BJ (cell line): Measurements from ENCODE around the gene STRIT1. TPM values are rescaled to one million over a fixed set of nuclear protein-coding genes. Genes with fewer than 3 reads are reported as not detected.

ENCODE experiments used
- CTCF ChIA-PET: fragments of 350-600 bp; formaldehyde crosslinking; extraction: SDS; loops from one replicate; lab custom pipeline; 2021; ENCODE audit warnings: antibody characterized with exemption, inconsistent platforms; lab: Yijun Ruan, JAX
- POLR2A ChIA-PET: fragments of 300-600 bp; sonication (Branson Sonifier 250); formaldehyde crosslinking; extraction: SDS; loops from one replicate; lab custom pipeline; 2021; ENCODE audit warnings: antibody characterized with exemption; lab: Charles Lee
- DNase-seq: peaks from one replicate; pipeline ENCODE4 v3.0.0-alpha.2; 2011; ENCODE audit warnings: low read depth
- H3K27me3 ChIP-seq: 2 replicates; pipeline ENCODE4 v1.6.0; 2011; ENCODE audit warnings: low read length; ENCODE audit not compliant: control insufficient read depth, insufficient read depth
- H3K36me3 ChIP-seq: 2 replicates; pipeline ENCODE4 v1.5.1; 2011; ENCODE audit warnings: low read length; ENCODE audit not compliant: control insufficient read depth, insufficient read depth
- H3K4me3 ChIP-seq: 2 replicates; pipeline ENCODE4 v1.5.1; 2011; ENCODE audit warnings: low read depth, mild to moderate bottlenecking, control low read depth, low read length
- CTCF ChIP-seq: IDR thresholded peaks from 2 replicates; pipeline ENCODE4 v1.5.1; 2011; ENCODE audit warnings: low read depth, mild to moderate bottlenecking, control low read depth, inconsistent platforms, low read length, moderate library complexity; ENCODE audit not compliant: insufficient read depth
- polyA minus RNA-seq: library from RNA; depleted of rRNA, polyadenylated mRNA; stranded (reverse); fragments of >200 nt; gene quantifications from 2 replicates; pipeline ENCODE4 v1.2.3, GENCODE V29; 2011; rRNA and poly(A)+ RNA removed
- polyA plus RNA-seq: library from polyadenylated mRNA; depleted of rRNA; stranded (reverse); fragments of >200 nt; gene quantifications from 2 replicates; pipeline ENCODE4 v1.2.3, GENCODE V29; 2011; rRNA removed

STRIT1 gene
- not detected in 2 replicates for polyA plus RNA-seq
- not detected in 2 replicates for polyA minus RNA-seq

- TF ChIP-seq CTCF = no peak
- Histone ChIP-seq H3K36me3 (no peaks in the 10 kb centered on the region), H3K4me3 (no peak within 1 kb of the TSS), H3K27me3 (no peaks in the 10 kb centered on the region)
- DNase-seq = no peak
- CTCF ChIA-PET = interaction anchor here (1.3 kb wide), 1 partner anchor 12 kb away, joined by 4 read pairs; no protein-coding TSS in a partner anchor
- POLR2A ChIA-PET = no interaction called here
Measured at GRCh38 chr3:155293516-155293915, at the start of gene STRIT1. Gene STRIT1 (minus strand): TSS chr3:155293683.

GRCh38 chr3:155342344-155342743, 48.9 kb upstream of the STRIT1 start:
- ChIA-PET POLR2A (no interaction called here), CTCF (no interaction called here)
- no peak for TF ChIP-seq CTCF

GRCh38 chr3:155339052-155339451, 45.6 kb upstream of the STRIT1 start:
- ChIA-PET CTCF (interaction anchor here (1.1 kb wide), 2 partner anchors 13 to 16 kb away, joined by 3 to 4 read pairs; no protein-coding TSS in a partner anchor), POLR2A (no interaction called here)
- no peaks in the 10 kb centered on the region for H3K36me3 ChIP-seq
- H3K27me3 ChIP-seq = no peaks in the 10 kb centered on the region
- DNase-seq = no peak
- TF ChIP-seq CTCF = no peak
- H3K4me3 ChIP-seq = no peak overlapping the region

More at GRCh38 chr3:155342344-155342743, 48.9 kb upstream of the STRIT1 start:
- H3K36me3 ChIP-seq = no peaks in the 10 kb centered on the region
- DNase-seq = no peak
- H3K27me3 ChIP-seq = no peaks in the 10 kb centered on the region
- H3K4me3 ChIP-seq = no peak overlapping the region

- no peak for DNase-seq
- ChIA-PET CTCF (interaction anchor here (0.6 to 1.5 kb wide), 4 partner anchors 12 to 27 kb away, joined by 3 to 7 read pairs (median 3); no protein-coding TSS in a partner anchor), POLR2A (no interaction called here)
- H3K27me3 ChIP-seq = no peaks in the 10 kb centered on the region
- TF ChIP-seq CTCF = no peak
- no peaks in the 10 kb centered on the region for H3K36me3 ChIP-seq
- H3K4me3 ChIP-seq = no peak overlapping the region
Measured at GRCh38 chr3:155335724-155336354, 42.4 kb upstream of the STRIT1 start.

GRCh38 chr3:155334914-155335723, 41.6 kb upstream of the STRIT1 start:
- H3K4me3 ChIP-seq = no peak overlapping the region
- H3K36me3 ChIP-seq = no peaks in the 10 kb centered on the region
- CTCF ChIA-PET = interaction anchor here (0.6 to 1.5 kb wide), 4 partner anchors 12 to 27 kb away, joined by 3 to 7 read pairs (median 3); no protein-coding TSS in a partner anchor
- no peaks in the 10 kb centered on the region for H3K27me3 ChIP-seq
- DNase-seq = no peak
- TF ChIP-seq CTCF = no peak
- POLR2A ChIA-PET = no interaction called here
